HL-60/S4 treated with phorbol 12-myristate 13-acetate at 8.2 ng/mL for 4 days and 3 days (cell line): ENCODE data around the gene ZNF514.
"Not testable (repeated sequence)": the region's sequence is repeated elsewhere in the genome, so short reads cannot be mapped to it uniquely, and the experiment has no call there.

Source experiments
- in situ Hi-C: fragments of 300-500 bp; cut with MboI; formaldehyde crosslinking; loops from 2 replicates; pipeline ENCODE4 v1.15.0; 2022; ENCODE audit warnings: low sequenced_read_pairs

Gene ZNF514

DNA sequence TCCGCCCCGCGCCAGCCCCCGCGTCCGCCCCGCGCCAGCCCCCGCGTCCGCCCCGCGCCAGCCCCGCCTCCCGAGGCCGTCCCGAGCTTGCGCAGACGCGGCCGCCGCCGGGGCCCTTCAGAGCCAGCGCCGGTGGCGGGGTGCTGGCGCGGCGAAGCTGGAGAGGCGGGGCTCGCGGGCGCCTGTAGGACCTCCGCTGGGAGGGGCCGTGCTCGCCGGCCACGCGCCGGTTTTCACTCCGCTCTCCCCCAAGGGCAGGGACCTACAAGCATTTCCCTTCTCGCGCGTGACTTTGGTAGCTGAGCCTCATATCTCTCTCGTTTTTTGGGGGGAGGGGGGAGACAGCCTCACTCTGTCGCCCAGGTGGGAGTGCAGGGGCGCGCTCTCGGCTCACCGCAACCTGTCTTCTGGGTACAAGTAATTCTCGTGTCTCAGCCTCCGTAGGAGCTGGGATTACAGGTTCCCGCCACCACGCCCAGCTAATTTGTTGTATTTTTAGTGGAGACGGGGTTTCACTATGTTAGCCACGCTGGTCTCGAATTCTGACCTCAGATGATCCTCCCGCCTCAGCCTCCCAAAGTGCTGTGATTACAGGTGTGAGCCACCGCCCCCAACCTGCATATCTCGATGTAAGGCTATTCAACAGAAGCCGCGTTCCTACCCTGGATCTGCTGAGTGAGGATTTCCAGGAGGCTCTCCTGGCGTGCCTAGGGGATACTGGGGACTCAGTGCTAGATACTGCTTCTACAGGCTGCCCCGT, at the start of gene ZNF514:
TSS of gene ZNF514 (minus strand) at position 159 of the 760 bp plus-strand sequence. CDS start 6,595 bp downstream, outside the sequence.
- in situ Hi-C loops, result no loop called here

DNA sequence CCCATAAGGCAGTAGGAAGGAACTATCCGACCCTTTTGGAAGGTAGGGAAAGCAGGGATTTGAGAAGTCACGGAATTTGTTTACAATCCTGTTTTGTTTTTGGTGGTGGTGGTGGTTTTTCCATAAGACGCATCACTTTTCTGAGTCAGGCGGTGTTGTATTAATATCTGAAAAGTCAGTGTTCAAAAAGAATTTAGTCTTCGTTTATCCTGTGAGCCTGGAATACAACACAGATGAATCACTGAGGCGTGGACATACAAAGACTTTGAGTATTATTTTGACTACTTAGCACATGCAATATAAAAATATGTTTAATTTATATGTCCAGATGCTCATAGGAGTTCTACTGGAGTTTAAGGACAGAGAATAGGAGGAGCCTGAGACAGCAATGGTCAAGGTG, 48.5 kb upstream of the ZNF514 start:
- in situ Hi-C loops, result no loop called here

DNA sequence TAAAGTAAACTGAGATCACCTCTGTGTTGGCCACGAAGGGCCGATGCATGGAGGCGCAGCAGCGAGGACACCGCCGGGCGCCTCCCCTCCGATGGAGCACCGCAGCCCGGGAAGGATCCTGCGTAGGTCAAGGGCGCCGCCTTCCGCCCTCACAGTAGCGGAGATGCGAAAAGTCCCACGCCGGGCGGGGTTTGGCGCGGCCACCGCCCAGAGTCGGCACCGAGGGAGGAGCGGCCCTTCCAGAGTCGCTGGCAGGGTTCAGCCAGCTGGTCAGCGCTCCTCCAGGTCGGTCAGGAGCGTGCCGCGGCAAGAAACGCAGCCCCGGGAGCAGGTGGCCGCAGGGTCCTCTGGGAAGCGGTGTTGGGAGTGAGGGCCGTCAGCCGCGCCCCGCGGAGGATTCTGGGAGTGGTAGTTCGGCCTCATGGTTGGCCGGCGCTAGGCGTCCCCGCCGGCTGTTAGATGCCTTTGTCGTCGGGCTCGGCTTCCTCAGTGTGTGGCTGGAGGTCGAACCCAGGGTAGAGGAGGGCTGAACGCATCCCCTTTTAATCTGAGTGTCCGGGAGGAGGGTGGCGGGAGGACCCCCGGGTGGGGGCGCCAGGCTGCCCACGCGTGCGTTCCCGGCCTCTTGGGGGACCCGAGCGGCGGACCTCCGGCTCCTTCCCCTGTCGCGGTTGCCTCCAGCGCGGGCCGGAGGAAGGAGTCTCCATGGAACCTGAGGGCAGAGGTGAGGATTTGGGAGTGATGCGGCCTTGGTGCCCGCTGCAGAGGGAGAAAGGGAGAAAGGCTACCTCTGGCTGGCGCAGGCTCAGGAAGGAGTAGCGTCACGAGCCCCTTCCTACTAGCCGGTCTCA, 47.7 kb upstream of the ZNF514 start, which contains the start of gene ZNF892:
TSS of gene ZNF892 (plus strand) at position 411 of the 851 bp plus-strand sequence. CDS start at position 706, 295 bp downstream.
- in situ Hi-C loops, result no loop called here

- in situ Hi-C loops, result no loop called here
These were observed 46.4 kb upstream of the ZNF514 start for GRCh38 chr2:95206096-95206495.

DNA sequence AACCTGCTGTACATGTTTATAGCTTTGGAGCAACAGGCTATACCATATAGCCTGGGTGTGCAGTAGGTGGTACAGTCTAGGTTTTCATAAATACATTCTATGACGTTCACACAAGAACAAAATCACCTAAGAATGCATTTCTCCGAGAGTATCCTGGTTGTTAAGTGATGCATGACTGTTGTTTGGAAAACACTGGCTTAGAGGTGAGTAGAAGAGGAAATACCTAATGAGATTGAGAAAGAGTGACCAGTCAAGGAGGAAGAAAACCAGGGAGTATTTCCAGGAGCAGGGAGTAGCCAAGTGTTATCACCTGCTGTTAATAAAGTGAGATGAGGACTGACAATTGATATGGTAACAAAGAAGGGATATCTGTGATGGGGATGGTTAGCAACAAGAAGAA, 44.7 kb upstream of the ZNF514 start:
- in situ Hi-C loops, result no loop called here

GRCh38 chr2:95203911-95204310, 44.3 kb upstream of the ZNF514 start:
- in situ Hi-C loops, result no loop called here

GRCh38 chr2:95192956-95193355, 33.3 kb upstream of the ZNF514 start:
- in situ Hi-C loops, result not testable (repeated sequence)

- in situ Hi-C loops, result no loop called here
These were observed 26.3 kb upstream of the ZNF514 start for GRCh38 chr2:95185973-95186372.

DNA sequence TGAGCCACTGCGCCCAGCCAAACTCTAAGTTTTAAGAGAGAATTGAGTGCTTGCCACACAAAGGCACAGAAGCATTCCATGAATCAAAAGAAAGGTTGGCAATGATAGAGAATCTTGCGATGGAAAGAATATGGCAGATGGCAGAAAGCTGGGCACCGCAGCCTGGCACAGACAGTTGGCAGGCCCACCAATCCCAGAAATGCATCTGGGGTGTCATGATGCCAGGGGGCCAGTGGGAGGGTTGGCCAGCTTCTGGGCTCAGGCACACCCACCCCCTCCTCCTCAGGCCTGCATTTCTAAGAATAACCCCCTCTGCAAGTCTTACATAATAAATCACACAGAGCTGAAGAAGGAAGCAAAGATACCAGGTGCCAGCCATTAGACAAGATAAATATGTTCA, 25.5 kb upstream of the ZNF514 start:
- in situ Hi-C loops, result no loop called here

DNA sequence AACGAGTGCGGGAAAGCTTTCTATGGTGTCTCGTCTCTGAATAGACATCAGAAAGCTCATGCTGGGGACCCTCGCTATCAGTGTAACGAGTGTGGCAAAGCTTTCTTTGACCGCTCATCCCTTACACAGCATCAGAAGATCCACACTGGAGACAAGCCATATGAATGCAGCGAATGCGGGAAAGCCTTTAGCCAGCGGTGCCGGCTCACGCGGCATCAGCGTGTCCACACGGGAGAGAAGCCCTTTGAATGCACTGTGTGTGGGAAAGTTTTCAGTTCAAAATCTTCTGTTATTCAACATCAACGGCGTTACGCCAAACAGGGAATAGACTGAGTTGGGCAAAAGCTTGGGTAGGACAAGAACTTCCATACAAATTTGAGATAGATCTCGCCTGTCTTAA, 22.1 kb upstream of the ZNF514 start:
- in situ Hi-C loops, result no loop called here

- in situ Hi-C loops, result no loop called here
These were observed 19.8 kb upstream of the ZNF514 start for GRCh38 chr2:95179451-95179850.

DNA sequence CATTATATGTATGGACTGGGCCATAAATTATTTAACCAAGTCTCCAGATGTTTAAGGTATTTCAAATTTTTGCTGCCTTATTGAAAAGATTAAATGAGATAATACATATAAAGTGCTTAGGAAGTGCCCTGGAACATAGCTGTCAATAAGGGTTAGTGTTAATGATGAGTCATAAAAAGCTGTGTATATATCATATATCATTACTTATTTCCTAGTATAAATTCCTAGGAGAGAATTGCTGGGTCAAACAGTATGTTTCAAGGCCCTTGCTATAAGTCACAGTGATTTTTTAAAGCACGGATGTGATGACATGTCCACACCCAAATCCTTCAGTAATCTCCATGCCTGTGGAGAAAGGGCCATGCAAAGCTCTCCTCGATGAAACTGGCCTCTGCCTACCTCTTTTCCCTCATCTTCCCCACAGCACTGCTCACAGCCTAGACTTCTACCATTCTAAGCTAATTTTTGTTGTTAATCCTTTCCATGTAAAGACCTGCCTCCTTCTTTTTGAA, 14.4 kb upstream of the ZNF514 start:
- in situ Hi-C loops, result no loop called here

- in situ Hi-C loops, result no loop called here
These were observed 12.3 kb upstream of the ZNF514 start for GRCh38 chr2:95171902-95172301.

DNA sequence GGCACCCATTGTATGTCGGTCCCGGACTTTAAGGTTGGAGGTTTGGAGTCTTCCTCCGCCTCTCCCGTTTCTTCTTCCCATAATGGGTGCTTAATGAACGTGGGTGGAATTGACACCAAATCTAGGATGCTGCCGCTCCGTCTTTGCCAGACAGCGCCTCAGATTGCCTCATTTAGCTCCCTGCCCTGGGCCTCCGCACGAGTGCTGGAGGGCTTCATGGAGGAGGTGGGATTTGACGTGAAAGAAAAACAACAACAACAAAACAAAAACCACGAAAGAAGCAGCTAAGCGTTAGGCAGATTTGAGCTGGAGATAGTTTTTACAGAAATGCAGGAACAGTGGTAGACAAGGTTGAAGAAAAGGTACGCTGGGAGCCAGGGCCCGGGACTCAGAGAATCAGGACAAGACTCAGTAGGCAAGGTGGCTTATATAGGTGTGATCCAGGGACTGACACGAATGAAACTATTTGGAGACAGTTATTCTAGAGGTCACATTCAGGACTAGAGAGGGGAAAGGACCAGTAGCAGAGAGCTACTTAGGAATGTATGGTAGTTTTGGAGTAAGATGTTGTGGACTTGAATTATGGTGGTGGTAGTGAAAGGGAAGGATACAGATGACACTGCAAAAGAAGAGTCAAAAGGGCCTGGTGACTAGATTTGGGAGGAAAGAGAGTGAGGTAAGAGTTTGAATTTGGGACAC, 6.6 kb upstream of the ZNF514 start:
- in situ Hi-C loops, result no loop called here

- in situ Hi-C loops, result no loop called here
These were observed 5.9 kb upstream of the ZNF514 start, which contains the start of gene ZNF2 for GRCh38 chr2:95165371-95166064. TSS of gene ZNF2 (plus strand) at chr2:95165809. CDS start at chr2:95176227, 10,418 bp downstream.

- in situ Hi-C loops, result no loop called here
These were observed 5.4 kb upstream of the ZNF514 start for GRCh38 chr2:95165030-95165370.

DNA sequence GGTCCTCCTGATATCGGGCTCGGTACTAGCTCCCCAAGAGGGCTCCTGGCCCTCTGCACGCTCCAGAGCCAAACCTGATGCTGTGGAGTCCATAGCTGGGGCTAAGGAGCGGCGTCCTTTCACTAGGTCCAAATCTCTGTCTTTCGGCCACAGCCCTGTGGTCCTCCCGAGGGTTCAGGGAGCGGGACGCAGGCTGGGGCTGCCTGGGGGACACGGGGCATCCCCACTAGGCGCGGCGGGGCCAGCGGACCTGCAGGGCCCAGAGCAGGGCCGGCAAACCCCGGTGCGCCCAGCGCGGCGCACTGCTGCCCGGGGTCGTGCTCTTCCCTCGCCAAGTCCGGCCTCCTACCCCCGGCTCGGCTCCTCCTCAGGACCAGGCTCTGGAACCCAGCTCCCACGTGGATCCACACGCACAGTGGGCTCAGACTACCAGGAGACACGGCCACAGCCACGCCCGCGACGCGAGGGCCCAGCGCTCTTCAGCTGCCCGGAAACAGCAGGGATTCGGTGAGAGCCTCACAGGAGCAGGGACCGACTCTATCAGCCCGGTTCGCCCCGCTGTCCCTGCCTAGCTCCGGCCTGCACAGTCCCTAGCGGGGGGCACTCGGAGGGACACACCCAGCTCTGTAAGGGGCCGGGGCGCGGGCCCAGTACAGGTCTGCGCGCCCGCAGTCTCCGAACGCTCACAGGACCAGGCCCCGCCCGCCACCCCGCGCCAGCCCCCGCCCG, 593 bp downstream of the ZNF514 start:
- in situ Hi-C loops, result no loop called here

DNA sequence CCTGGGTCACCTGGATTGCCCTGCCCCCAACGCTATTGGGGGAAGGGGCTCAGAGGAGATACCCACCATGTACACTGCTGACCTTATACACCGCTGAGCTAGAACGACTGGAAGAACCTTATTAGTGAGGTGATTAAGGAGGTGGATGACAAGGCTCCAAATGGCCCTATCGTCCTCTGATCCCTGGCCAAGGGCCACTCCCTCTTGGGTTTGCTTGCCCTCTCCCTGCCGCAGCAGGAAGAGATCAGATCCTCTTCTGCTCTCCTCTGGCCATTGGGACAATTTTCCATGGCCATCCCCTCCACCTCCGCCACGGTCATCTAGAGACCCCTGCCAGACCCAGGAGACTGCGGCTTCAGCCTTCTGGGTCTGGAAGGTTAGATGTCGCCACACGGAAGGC, 1.2 kb downstream of the ZNF514 start:
- in situ Hi-C loops, result no loop called here

DNA sequence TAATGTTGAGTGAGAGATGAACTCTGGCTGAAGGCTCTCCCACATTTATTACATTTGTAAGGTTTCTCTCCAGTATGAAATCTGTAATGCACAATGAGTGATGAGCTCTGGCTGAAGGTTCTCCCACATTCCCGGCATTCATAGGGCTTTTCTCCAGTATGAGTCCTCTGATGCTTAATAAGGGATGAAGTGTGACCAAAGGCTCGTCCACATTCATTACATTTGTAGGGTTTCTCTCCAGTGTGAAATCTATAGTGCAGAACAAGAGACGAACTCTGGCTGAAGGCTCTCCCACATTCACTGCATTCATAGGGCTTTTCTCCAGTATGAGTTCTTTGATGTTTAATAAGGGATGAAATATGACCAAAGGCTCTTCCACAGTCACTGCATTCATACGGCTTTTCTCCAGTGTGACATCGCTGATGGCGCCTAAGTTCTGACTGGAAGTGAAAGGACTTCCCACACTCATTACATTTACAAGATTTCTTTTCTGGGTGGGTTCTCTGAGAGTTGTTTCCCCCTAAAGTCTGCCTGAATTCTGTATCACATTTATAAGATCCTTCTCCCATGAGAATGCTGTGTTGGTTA, 10.2 kb downstream of the ZNF514 start:
- in situ Hi-C loops, result no loop called here

DNA sequence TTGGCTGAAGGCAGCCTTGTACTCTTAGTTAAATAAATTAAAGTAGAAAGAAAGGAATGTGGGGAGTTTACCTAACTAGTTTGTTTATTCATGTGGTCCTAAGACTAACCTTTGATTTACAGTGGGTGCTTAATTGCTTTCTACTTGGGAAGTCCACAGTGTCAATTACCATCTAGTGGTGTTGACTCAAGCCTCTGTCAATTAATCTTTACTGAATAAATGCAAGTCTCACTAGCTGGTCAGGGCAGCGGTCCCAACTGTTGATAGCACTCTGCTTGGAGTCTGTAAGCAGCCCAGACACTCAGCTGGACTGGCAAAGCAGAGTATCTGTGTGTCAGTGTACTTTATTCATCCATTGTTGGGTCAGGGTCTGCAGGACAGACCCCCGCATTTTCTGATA, 15.8 kb downstream of the ZNF514 start:
- in situ Hi-C loops, result no loop called here
